Measurements from ENCODE around the gene BTNL9. TPM values are rescaled to one million over a fixed set of nuclear protein-coding genes. Genes with fewer than 3 reads are reported as not detected.

BTNL9 gene
- polyA plus RNA-seq, 3 donors from 2014 or later: not detected

DNA sequence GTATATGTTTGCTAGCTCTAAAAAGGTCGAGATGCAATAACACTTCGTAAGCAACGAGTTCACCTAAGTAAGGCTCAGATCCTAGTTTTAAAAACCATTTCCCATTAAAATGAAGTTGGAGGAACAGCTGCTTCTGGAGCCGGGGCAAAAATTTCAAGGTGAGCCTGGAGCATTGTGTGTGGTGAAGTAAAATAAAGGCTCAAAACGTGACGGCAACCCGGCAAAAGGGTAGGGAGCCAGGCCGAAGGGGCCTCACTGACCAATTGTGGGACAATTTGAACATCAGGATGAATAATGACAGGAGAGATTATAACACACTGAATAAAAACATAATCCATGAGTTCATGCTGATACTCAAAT lies 20.1 kb downstream of the BTNL9 start:
- Mint-ChIP-seq H3K9me3 (peaks cover 0 to 5% (median 0%) of the 10 kb centered on the region in 6 donors), H3K36me3 (no peaks in the 10 kb centered on the region), H3K4me3 (no peak overlapping the region), H3K4me1 (no peaks in the 10 kb centered on the region), H3K27ac (no peak overlapping the region), H3K27me3 (ENCODE audit: low read depth in 3 of 3) (peaks cover 17 to 35% (median 19%) of the 10 kb centered on the region in 3 donors)
- DNase-seq: no peak

DNA sequence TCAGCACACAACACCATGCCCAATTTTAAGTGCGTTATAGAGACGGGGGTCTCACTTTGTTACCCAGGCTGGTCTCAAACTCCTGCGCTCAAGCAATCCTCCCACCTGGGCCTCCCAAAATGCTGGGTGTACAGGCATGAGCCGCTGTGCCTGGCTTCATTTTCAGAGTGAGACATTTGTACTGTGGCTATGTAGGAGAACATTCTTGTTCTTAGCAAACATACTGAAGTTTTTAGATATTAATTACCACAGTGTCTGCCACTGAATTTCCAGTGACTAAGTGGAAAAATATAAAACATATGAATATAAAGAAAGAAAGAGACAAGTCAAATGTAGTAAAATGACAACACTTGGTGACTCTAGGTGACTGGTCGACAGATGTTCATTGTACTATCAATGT lies 20.9 kb downstream of the BTNL9 start:
- no peaks in the 10 kb centered on the region for H3K4me1 Mint-ChIP-seq
- H3K9me3 Mint-ChIP-seq: peaks cover 0 to 6% (median 0%) of the 10 kb centered on the region in 6 donors
- H3K4me3 Mint-ChIP-seq: no peak overlapping the region
- no peak for DNase-seq
- H3K36me3 Mint-ChIP-seq: no peaks in the 10 kb centered on the region
- peaks cover 17 to 35% (median 19%) of the 10 kb centered on the region in 3 donors for H3K27me3 Mint-ChIP-seq (ENCODE audit: low read depth in 3 of 3)
- H3K27ac Mint-ChIP-seq: no peak overlapping the region

DNA sequence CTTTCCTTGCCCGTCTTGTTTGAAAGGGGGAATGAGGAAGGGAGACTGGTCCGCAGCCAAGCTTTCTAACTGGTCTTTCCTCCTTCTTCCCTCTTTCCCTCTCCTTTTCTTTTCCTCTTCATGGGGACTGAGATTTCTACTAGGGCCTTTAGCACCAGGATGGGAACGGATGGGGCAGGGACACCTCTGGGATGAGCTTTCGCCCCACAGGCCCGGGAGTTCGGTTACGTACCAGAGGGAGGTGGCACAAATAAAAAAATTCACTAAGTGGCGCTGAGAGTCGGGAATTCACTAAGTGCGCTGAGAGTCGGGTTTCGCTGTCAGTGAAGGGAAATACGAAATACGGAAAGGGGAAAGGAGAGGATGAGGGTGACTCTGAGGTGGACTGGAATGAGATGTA lies 21.6 kb downstream of the BTNL9 start:
- Mint-ChIP-seq H3K27me3 (ENCODE audit: low read depth in 3 of 3) (peaks cover 14 to 33% (median 19%) of the 10 kb centered on the region in 3 donors), H3K4me3 (no peak overlapping the region), H3K27ac (no peak overlapping the region), H3K36me3 (no peaks in the 10 kb centered on the region), H3K4me1 (no peaks in the 10 kb centered on the region), H3K9me3 (peaks cover 0 to 5% (median 0%) of the 10 kb centered on the region in 6 donors)
- no peak for DNase-seq

DNA sequence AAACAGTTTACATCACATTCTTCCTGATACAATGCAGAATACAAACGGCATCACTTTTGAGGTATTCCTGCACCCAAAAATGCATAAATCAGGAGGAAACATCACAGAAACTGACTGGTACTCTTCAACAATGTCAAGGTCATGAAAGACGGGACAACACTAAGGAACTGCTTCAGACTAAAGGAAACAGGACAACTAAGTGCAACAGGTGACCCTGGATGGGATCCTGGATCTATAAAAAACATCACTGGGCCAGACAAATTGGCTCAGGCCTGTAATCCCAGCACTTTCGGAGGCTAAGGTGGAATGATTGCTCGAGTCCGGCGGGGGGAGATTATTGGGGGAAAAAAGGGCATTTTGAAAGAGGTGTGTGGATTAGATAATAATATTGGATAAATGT lies 22.6 kb downstream of the BTNL9 start:
- peaks cover 0 to 5% (median 0%) of the 10 kb centered on the region in 6 donors for H3K9me3 Mint-ChIP-seq
- H3K4me3 Mint-ChIP-seq: no peak overlapping the region
- no peak overlapping the region for H3K27ac Mint-ChIP-seq
- DNase-seq: no peak
- peaks cover 14 to 31% (median 19%) of the 10 kb centered on the region in 3 donors for H3K27me3 Mint-ChIP-seq (ENCODE audit: low read depth in 3 of 3)
- no peaks in the 10 kb centered on the region for H3K36me3 Mint-ChIP-seq
- no peaks in the 10 kb centered on the region for H3K4me1 Mint-ChIP-seq

DNA sequence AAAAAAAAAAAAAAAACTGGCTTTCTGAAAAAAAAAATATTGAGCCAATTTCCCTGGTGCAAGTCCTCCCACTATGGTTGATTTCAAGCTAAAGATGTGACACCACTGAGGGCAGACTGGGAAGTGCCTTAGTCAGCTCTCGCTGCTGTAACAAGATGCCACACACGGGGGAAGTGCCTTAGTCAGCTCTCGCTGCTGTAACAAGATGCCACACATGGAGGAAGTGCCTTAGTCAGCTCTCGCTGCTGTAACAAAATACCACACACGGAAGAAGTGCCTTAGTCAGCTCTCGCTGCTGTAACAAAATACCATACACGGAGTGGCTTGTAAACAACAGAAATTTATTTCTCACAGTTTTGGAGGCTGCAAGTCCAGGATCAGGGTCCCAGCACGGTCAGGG lies 23.4 kb downstream of the BTNL9 start:
- DNase-seq: no peak
- Mint-ChIP-seq H3K27me3 (ENCODE audit: low read depth in 3 of 3) (peaks cover 14 to 31% (median 17%) of the 10 kb centered on the region in 3 donors), H3K4me1 (no peaks in the 10 kb centered on the region), H3K36me3 (no peaks in the 10 kb centered on the region), H3K27ac (no peak overlapping the region), H3K9me3 (peaks cover 0 to 5% (median 0%) of the 10 kb centered on the region in 6 donors), H3K4me3 (no peak overlapping the region)

DNA sequence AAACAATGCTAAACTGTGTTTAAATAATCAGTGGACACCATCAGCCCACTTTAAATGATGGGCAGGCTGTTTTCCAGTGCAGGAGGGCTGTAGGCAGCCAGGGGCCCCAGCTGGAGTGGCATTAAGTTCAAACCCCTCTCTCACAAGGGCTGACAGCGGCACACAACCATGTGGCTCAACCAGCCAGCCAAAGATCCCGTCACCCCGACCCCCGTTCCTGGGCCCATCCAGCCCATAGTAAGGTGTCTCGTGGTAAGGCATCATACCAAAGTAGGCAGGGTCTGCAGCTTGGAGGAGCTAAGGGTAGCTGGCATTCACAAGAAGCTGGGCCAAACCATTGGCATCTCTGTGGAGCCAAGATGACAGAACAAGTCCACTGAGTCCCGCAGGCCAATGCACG lies 24.9 kb downstream of the BTNL9 start:
- Mint-ChIP-seq H3K27ac (no peak overlapping the region), H3K4me3 (no peak overlapping the region), H3K36me3 (no peaks in the 10 kb centered on the region), H3K27me3 (ENCODE audit: low read depth in 3 of 3) (peaks cover 14 to 31% (median 20%) of the 10 kb centered on the region in 3 donors), H3K4me1 (no peaks in the 10 kb centered on the region), H3K9me3 (peaks cover 0 to 5% (median 0%) of the 10 kb centered on the region in 6 donors)
- no peak for DNase-seq

DNA sequence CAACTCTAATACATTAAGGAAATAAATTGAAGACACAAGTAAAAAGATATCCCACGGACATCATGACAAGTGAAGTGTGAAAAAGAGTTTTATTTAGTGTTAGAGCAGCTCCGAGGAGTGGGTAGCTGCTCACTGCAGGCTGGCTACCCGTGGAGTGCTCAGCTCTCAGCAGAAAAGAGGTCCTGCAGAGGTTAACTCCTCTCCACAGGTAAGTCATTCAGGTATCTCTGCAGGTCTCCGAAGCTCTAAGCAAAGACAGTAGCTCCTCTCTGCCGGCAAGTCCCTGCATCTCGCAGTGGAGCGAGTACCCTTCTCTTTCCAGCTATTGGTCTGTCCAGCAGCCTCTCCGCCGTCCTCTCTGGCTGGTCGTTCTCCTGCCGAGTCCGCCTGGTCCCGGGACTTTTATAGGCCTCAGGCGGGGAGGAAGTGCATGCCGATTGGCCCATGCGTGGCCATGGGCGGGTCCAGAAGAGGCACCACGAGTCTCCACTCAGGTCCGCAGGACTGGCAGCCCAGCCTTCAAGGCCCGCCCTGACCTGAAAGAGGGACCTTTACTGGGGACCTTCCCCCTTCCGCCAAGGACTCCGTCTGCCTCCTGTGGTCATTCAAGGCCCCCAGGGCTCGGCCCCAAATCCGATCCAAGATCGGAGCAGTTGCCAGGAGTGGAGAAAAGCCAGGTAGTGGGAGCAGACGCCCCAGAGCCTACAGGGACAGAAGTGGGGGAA lies 29.9 kb downstream of the BTNL9 start:
- H3K9me3 Mint-ChIP-seq: peaks cover 0 to 1% (median 0%) of the 10 kb centered on the region in 6 donors
- peaks cover 3 to 20% (median 4%) of the 10 kb centered on the region in 3 donors for H3K27me3 Mint-ChIP-seq (ENCODE audit: low read depth in 3 of 3)
- H3K36me3 Mint-ChIP-seq: no peaks in the 10 kb centered on the region
- no peak overlapping the region for H3K4me3 Mint-ChIP-seq
- no peak for DNase-seq
- H3K27ac Mint-ChIP-seq: no peak overlapping the region
- H3K4me1 Mint-ChIP-seq: no peaks in the 10 kb centered on the region

DNA sequence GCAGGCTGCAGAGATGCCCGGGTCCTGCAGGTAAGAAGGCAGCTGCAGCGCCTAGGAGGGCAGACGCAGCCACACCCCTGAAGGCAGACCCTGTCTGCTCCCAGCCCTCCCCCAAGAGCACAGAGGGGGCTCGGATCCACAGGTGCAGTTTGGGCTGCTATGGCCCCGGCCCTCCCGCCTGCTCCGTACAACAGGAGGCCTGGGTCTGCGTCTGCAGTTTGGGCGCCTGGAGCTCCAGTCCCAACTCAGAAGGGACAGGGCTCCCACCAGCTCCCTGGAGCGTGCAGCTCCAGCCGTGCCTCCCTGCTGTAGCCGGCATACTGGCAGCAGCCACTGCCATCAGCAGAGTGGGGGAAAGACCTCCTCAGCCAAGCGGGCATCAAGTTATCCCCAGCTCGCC lies 30.5 kb downstream of the BTNL9 start:
- no peak for DNase-seq
- Mint-ChIP-seq H3K27me3 (ENCODE audit: low read depth in 3 of 3) (peaks cover 3 to 23% (median 4%) of the 10 kb centered on the region in 3 donors), H3K27ac (no peak overlapping the region), H3K36me3 (no peaks in the 10 kb centered on the region), H3K9me3 (no peaks in the 10 kb centered on the region), H3K4me1 (no peaks in the 10 kb centered on the region), H3K4me3 (no peak overlapping the region)

DNA sequence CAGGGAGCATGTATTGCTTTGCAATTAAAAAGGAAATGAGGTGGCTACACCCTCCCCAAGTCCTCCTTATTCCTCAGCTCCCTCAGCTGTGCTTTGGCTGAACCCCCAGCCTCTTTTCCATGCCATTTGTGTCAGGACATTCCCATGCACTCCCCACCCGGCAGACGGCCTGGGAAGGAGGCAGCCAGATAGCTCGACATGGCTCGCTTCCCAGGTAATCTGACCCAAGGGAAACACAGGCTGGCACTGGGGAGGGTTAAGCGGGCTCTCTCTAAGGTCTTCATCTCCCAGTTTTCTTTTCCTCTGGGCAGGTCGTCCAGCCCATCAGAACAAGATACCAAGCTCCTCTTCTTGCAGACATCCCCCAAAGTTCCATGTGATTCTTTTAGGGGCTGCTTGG lies 31.2 kb downstream of the BTNL9 start:
- Mint-ChIP-seq H3K9me3 (no peaks in the 10 kb centered on the region), H3K4me3 (no peak overlapping the region), H3K27ac (no peak overlapping the region), H3K36me3 (no peaks in the 10 kb centered on the region), H3K27me3 (ENCODE audit: low read depth in 3 of 3) (peaks cover 3 to 24% (median 4%) of the 10 kb centered on the region in 3 donors), H3K4me1 (no peaks in the 10 kb centered on the region)
- DNase-seq: no peak

DNA sequence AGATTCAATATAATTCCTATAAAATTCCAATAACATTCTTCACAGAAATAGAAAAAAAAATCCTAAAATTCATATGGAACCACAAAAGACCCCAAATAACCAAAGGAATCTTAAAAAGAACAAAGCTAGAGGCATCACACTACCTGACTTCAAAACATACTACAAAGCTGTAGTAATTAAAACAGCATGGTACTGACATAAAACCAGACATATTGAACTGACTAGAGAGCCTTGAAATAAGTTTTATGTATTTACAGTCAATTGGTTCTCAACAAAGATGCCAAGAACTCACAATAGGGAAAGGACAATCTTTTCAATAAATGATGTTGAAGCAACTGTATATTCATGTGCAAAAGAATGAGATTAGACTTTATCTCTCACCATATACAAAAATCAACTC lies 36.9 kb downstream of the BTNL9 start:
- H3K4me1 Mint-ChIP-seq: no peaks in the 10 kb centered on the region
- no peak overlapping the region for H3K4me3 Mint-ChIP-seq
- H3K9me3 Mint-ChIP-seq: no peaks in the 10 kb centered on the region
- no peak overlapping the region for H3K27ac Mint-ChIP-seq
- no peak for DNase-seq
- peaks cover 2 to 20% (median 6%) of the 10 kb centered on the region in 3 donors for H3K27me3 Mint-ChIP-seq (ENCODE audit: low read depth in 3 of 3)
- H3K36me3 Mint-ChIP-seq: no peaks in the 10 kb centered on the region

DNA sequence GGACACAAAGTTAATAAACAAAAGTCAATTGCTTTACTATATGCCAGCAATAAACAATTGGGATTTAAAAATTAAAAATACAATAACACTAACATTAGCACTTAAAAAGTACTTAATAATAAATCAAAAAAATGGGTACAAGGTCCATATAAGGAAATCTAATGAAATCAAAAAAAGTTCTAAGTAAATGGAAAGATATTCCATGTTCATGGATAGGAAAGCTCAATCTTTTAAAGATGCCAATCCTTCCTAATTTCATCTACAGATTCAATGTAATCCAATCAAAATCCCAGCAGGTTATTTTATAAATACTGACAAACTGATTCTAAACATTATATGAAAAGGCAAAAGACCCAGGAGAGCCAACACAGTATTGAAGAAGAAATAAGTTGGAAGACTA lies 41.9 kb downstream of the BTNL9 start:
- Mint-ChIP-seq H3K27me3 (ENCODE audit: low read depth in 3 of 3) (peaks cover 6 to 23% (median 9%) of the 10 kb centered on the region in 3 donors), H3K4me3 (no peak overlapping the region), H3K27ac (no peak overlapping the region), H3K4me1 (no peaks in the 10 kb centered on the region), H3K9me3 (peaks cover 0 to 1% (median 0%) of the 10 kb centered on the region in 6 donors), H3K36me3 (no peaks in the 10 kb centered on the region)
- no peak for DNase-seq

DNA sequence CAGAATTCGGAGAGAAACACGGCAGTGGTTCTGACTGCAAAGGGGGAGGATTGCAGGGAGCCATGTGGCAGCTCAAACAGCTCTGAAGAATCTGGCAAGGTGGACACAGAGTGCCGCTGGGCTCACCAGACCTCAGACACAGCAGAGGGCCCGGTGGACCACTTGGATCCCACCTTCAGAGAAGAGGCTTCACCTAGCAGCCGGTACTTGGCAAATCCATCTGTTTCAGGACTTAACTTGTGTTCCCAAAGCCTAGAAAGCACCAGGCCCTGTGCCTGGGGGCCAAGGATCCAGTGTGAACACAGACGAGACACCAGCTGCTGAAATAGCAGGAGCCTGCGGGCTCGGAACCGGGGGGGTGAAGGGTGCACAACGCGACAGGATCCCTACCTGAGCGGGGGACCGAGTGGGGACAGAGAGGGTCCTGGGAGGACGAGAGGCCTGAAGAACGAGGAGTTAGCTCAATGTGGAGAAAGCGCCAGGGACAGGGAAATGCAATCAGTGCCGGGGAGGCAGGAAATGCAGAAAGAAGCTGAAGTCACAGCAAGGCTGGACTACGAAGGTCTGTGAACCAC lies 44.6 kb downstream of the BTNL9 start:
- H3K27ac Mint-ChIP-seq: no peak overlapping the region
- peaks cover 0 to 1% (median 0%) of the 10 kb centered on the region in 6 donors for H3K9me3 Mint-ChIP-seq
- peaks cover 4 to 19% (median 9%) of the 10 kb centered on the region in 3 donors for H3K27me3 Mint-ChIP-seq (ENCODE audit: low read depth in 3 of 3)

DNA sequence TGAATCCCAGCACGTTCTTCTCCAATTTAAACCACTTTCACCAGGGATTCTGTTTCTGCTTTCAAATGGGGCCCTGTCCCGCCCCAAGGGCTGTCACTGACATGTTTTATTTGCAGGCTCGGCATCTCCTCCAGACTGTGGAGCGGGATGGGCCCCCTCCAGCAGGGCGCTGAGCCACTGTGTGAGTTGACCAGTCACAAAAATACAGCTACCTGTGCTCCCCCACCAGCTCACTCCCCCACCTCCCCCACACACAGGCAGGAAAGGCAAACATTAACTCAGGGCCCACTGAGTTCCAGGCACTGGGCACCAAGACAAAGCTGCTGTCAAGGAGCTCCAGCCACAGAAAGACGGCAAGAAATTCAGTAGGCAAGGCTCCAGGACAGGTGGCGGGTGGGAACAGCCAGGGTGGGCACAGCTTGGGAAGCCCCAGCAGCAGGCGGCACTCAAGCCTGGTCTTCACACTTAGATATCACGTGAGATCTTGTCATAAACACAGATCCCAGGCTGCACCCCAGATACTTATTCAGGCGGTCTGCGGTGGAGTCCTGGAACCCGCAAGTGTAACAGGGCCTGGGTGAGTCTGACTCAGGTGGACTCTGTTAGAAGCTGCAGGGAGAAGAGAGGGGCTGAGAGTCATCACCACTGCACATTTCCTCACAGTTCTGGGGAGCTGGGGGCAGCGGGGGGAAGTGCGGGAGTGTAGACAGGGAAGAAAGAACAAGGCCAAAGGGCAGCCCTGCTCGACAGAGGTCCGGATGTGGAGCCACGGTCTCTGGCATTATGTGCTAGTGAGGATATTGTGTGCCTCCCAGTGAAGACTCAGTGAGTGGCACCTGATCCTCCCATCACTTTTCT lies 46.2 kb downstream of the BTNL9 start:
- peaks cover 1 to 14% (median 9%) of the 10 kb centered on the region in 3 donors for H3K27me3 Mint-ChIP-seq (ENCODE audit: low read depth in 3 of 3)
- DNase-seq: no peak
- H3K36me3 Mint-ChIP-seq: no peaks in the 10 kb centered on the region
- no peak overlapping the region for H3K4me3 Mint-ChIP-seq
- H3K9me3 Mint-ChIP-seq: peaks cover 0 to 1% (median 0%) of the 10 kb centered on the region in 6 donors
- H3K4me1 Mint-ChIP-seq: no peaks in the 10 kb centered on the region
- H3K27ac Mint-ChIP-seq: no peak overlapping the region

More for the DNA sequence above, 44.6 kb downstream of the BTNL9 start:
- no peaks in the 10 kb centered on the region for H3K36me3 Mint-ChIP-seq
- H3K4me3 Mint-ChIP-seq: no peak overlapping the region
- no peaks in the 10 kb centered on the region for H3K4me1 Mint-ChIP-seq
- no peak for DNase-seq

DNA sequence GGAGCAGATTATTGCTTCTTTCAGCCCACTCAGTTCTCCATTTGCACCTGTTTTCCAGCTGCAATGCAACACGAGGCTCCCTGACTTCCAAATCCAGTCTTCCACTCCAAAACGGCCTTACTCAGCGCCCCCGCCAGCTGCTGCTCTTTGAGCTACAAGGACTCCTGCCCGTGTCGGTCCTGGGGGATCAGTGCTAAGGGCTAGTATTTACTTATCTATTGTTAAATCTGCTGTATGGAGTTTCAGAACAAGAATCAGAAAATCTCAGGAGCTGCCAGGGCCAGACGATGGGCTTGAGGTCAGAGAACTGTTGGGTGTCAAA lies 46.8 kb downstream of the BTNL9 start:
- Mint-ChIP-seq H3K27ac (no peak overlapping the region), H3K36me3 (no peaks in the 10 kb centered on the region), H3K9me3 (peaks cover 0 to 1% (median 0%) of the 10 kb centered on the region in 6 donors), H3K4me1 (no peaks in the 10 kb centered on the region), H3K4me3 (no peak overlapping the region), H3K27me3 (ENCODE audit: low read depth in 3 of 3) (peaks cover 0 to 14% (median 9%) of the 10 kb centered on the region in 3 donors)
- DNase-seq: no peak

Data from immature natural killer cell (primary cell).